GM18870 (cell line): ENCODE results near the gene DAG1.
A peak's percentile ranks its signal among the peaks of the same experiment; 100 is the strongest.

Source experiments
- ATAC-seq: cut with Tn5 transposase; IDR thresholded peaks from one replicate; pipeline ENCODE4 v1.9.1; 2021; ENCODE audit warnings: moderate library complexity; ENCODE audit not compliant: unreplicated experiment

DAG1 gene

GRCh38 chr3:49469936-49470713, at the start of gene DAG1:
Gene DAG1 (plus strand): TSS chr3:49470267. CDS start chr3:49510535, 40,268 bp downstream.
- ATAC-seq: peak; percentile 67

- ATAC-seq: no peak
Observed at GRCh38 chr3:49421890-49422378, 48.1 kb upstream of the DAG1 start.

GRCh38 chr3:49422379-49423248, 47.5 kb upstream of the DAG1 start, which contains the start of gene AMT:
Gene AMT (minus strand): TSS chr3:49422473. CDS start chr3:49422450, 23 bp downstream.
- no peak for ATAC-seq

- ATAC-seq: no peak
Observed at GRCh38 chr3:49424816-49425215, 45.3 kb upstream of the DAG1 start.

- ATAC-seq: no peak
Observed at GRCh38 chr3:49427586-49427985, 42.5 kb upstream of the DAG1 start.

- no peak for ATAC-seq
Observed at GRCh38 chr3:49428752-49429080, 41.4 kb upstream of the DAG1 start.

- no peak for ATAC-seq
Observed at GRCh38 chr3:49434731-49435130, 35.3 kb upstream of the DAG1 start.

GRCh38 chr3:49445391-49445790, 24.7 kb upstream of the DAG1 start:
- ATAC-seq: no peak

- no peak for ATAC-seq
Observed at GRCh38 chr3:49453621-49454020, 16.4 kb upstream of the DAG1 start.

- no peak for ATAC-seq
Observed at GRCh38 chr3:49454458-49454857, 15.6 kb upstream of the DAG1 start.

- no peak for ATAC-seq
Observed at GRCh38 chr3:49454898-49455681, 15.0 kb upstream of the DAG1 start.

- ATAC-seq: no peak
Observed at GRCh38 chr3:49456466-49456865, 13.6 kb upstream of the DAG1 start.

- no peak for ATAC-seq
Observed at GRCh38 chr3:49460188-49460890, 9.7 kb upstream of the DAG1 start.

GRCh38 chr3:49460956-49461355, 9.1 kb upstream of the DAG1 start:
- no peak for ATAC-seq

GRCh38 chr3:49461443-49462171, 8.5 kb upstream of the DAG1 start:
- no peak for ATAC-seq

GRCh38 chr3:49462222-49462621, 7.8 kb upstream of the DAG1 start:
- ATAC-seq: no peak

GRCh38 chr3:49465270-49466034, 4.6 kb upstream of the DAG1 start:
- ATAC-seq: no peak

- ATAC-seq: no peak
Observed at GRCh38 chr3:49466085-49466484, 4.0 kb upstream of the DAG1 start.
